WTC11 (cell line): ENCODE data around the gene PRR5L.

ENCODE experiments used
- CTCF ChIP-seq: fragments of 200-600 bp; IDR thresholded peaks from 2 replicates; pipeline ENCODE4 v1.8.0; 2022; ENCODE audit warnings: antibody characterized with exemption
- ESRRA ChIP-seq: sonication (generic); formaldehyde crosslinking; IDR thresholded peaks from 2 replicates; pipeline ENCODE4 v1.8.1; 2022; ENCODE audit warnings: mild to moderate bottlenecking, missing genetic modification reagents, borderline replicate concordance
- NR2C2 ChIP-seq: sonication (generic); formaldehyde crosslinking; IDR thresholded peaks from 2 replicates; pipeline ENCODE4 v1.8.0; 2022; ENCODE audit warnings: mild to moderate bottlenecking, missing genetic modification reagents
- PRDM15 ChIP-seq: sonication (generic); formaldehyde crosslinking; IDR thresholded peaks from 2 replicates; pipeline ENCODE4 v1.8.0; 2022; ENCODE audit warnings: missing genetic modification reagents
- SP1 ChIP-seq: sonication (generic); formaldehyde crosslinking; conservative IDR thresholded peaks from 2 replicates; pipeline ENCODE4 v1.8.1; 2022; ENCODE audit warnings: missing genetic modification reagents
- TEAD4 ChIP-seq: sonication (generic); formaldehyde crosslinking; IDR thresholded peaks from 2 replicates; pipeline ENCODE4 v1.8.0; 2022; ENCODE audit warnings: mild to moderate bottlenecking, missing genetic modification reagents
- ZNF416 ChIP-seq: fragments of 250-450 bp; sonication (Bioruptor Pico); IDR thresholded peaks from 2 replicates; pipeline ENCODE4 v1.9.0; 2021; ENCODE audit warnings: mild to moderate bottlenecking, inconsistent platforms

- TF ChIP-seq TEAD4 (CRISPR knock-in tag) (no peak), ESRRA (CRISPR knock-in tag) (no peak), ZNF416 (CRISPR knock-in tag) (no peak), CTCF (no peak), SP1 (CRISPR knock-in tag) (no peak), PRDM15 (CRISPR knock-in tag) (no peak), NR2C2 (CRISPR knock-in tag) (no peak)
Observed at GRCh38 chr11:36513965-36514364, 217.9 kb downstream of the PRR5L start.
